ENCODE results near the gene ZDHHC3. TPM values are rescaled to one million over a fixed set of nuclear protein-coding genes. Genes with fewer than 3 reads are reported as not detected.
"Not testable (repeated sequence)": the region's sequence is repeated elsewhere in the genome, so short reads cannot be mapped to it uniquely, and the experiment has no call there.

ZDHHC3 gene
- total RNA-seq, 2 donors from 2014 or later: 20.5 to 50.5 TPM

- Mint-ChIP-seq H3K27me3 (no peaks in the 10 kb centered on the region), H3K27ac (no peak overlapping the region), H3K4me1 (peaks cover 29% of the 10 kb centered on the region), H3K36me3 (ENCODE audit: low read depth) (peaks cover 59% of the 10 kb centered on the region), H3K9me3 (no peaks in the 10 kb centered on the region), H3K4me3 (no peak overlapping the region)
- no peak for ATAC-seq (replicated peaks)
Observed at GRCh38 chr3:44988073-44988472, 12.1 kb upstream of the ZDHHC3 start.

DNA sequence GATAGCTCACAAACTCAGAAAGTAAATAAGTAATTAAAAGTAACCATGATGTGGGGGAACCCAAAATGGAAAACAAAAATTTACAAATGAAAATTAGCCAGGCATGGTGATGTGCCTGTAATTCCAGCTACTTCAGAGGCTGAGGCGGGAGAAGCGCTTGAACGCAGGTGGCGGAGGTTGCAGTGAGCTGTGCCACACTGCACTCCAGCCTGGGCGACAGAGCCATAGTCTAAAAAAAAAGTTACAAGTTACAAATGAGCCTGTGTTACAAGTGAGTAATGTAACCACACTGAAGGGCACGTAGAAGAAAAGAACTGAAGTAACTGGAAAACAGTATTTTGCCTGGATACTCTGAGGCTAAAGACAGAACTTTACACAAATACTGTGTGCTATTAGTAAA, 11.4 kb upstream of the ZDHHC3 start:
- peaks cover 52% of the 10 kb centered on the region for H3K36me3 Mint-ChIP-seq (ENCODE audit: low read depth)
- H3K4me3 Mint-ChIP-seq: no peak overlapping the region
- peaks cover 24% of the 10 kb centered on the region for H3K4me1 Mint-ChIP-seq
- no peak for ATAC-seq (replicated peaks)
- H3K27ac Mint-ChIP-seq: no peak overlapping the region
- H3K27me3 Mint-ChIP-seq: no peaks in the 10 kb centered on the region
- no peaks in the 10 kb centered on the region for H3K9me3 Mint-ChIP-seq

- not testable (repeated sequence) for H3K27me3 Mint-ChIP-seq; H3K9me3 Mint-ChIP-seq; ATAC-seq (replicated peaks); H3K27ac Mint-ChIP-seq; H3K4me3 Mint-ChIP-seq
- Mint-ChIP-seq H3K4me1 (peaks cover 24% of the 10 kb centered on the region), H3K36me3 (ENCODE audit: low read depth) (peaks cover 42% of the 10 kb centered on the region)
Observed at GRCh38 chr3:44986330-44986729, 10.4 kb upstream of the ZDHHC3 start.

- peaks cover 22% of the 10 kb centered on the region for H3K36me3 Mint-ChIP-seq (ENCODE audit: low read depth)
- H3K4me3 Mint-ChIP-seq: no peak overlapping the region
Observed at GRCh38 chr3:44984335-44984734, 8.4 kb upstream of the ZDHHC3 start.

GRCh38 chr3:44983484-44983941, 7.5 kb upstream of the ZDHHC3 start:
- Mint-ChIP-seq H3K27me3 (no peaks in the 10 kb centered on the region), H3K27ac (no peak overlapping the region), H3K9me3 (no peaks in the 10 kb centered on the region), H3K4me3 (no peak overlapping the region), H3K4me1 (peaks cover 22% of the 10 kb centered on the region), H3K36me3 (ENCODE audit: low read depth) (peaks cover 14% of the 10 kb centered on the region)
- ATAC-seq (replicated peaks): no peak

More at GRCh38 chr3:44984335-44984734, 8.4 kb upstream of the ZDHHC3 start:
- Mint-ChIP-seq H3K27ac (no peak overlapping the region), H3K9me3 (no peaks in the 10 kb centered on the region), H3K27me3 (no peaks in the 10 kb centered on the region), H3K4me1 (peaks cover 25% of the 10 kb centered on the region)
- ATAC-seq (replicated peaks): no peak

- no peak for ATAC-seq (replicated peaks)
- Mint-ChIP-seq H3K4me3 (no peak overlapping the region), H3K36me3 (ENCODE audit: low read depth) (peaks cover 15% of the 10 kb centered on the region), H3K9me3 (no peaks in the 10 kb centered on the region), H3K27me3 (no peaks in the 10 kb centered on the region), H3K4me1 (peaks cover 27% of the 10 kb centered on the region), H3K27ac (peak overlapping the region; percentile 13)
Observed at GRCh38 chr3:44982817-44983216, 6.8 kb upstream of the ZDHHC3 start.

DNA sequence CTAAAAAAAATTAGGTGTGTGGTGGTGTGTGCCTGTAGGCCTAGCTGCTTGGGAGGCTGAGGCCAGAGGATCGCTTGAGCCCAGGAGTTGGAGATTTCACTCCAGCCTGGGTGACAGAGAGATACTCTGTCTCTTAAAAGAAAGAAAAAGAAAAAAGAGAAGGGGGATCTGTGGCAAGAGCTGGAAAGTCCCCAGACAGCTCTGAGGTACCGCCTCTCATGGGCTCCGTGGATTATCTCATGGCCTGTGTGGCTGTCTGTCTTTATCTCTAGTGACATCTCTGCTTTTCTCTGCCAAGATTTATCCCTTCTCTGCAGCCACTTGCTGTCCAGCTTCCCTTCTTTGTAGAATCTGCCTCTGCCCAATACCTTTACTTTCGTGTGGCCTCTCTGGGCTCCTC, 5.8 kb upstream of the ZDHHC3 start:
- peak; percentile 69 for ATAC-seq (replicated peaks)
- no peaks in the 10 kb centered on the region for H3K9me3 Mint-ChIP-seq
- H3K4me1 Mint-ChIP-seq: peaks cover 36% of the 10 kb centered on the region
- peak overlapping the region; percentile 13 for H3K27ac Mint-ChIP-seq
- H3K4me3 Mint-ChIP-seq: peak overlapping the region; percentile 32
- peaks cover 24% of the 10 kb centered on the region for H3K36me3 Mint-ChIP-seq (ENCODE audit: low read depth)
- H3K27me3 Mint-ChIP-seq: no peaks in the 10 kb centered on the region

- peak; percentile 44 for ATAC-seq (replicated peaks)
- no peaks in the 10 kb centered on the region for H3K27me3 Mint-ChIP-seq
- peak overlapping the region; percentile 32 for H3K4me3 Mint-ChIP-seq
- H3K9me3 Mint-ChIP-seq: no peaks in the 10 kb centered on the region
- peaks cover 29% of the 10 kb centered on the region for H3K36me3 Mint-ChIP-seq (ENCODE audit: low read depth)
- peaks cover 36% of the 10 kb centered on the region for H3K4me1 Mint-ChIP-seq
- peak overlapping the region; percentile 13 for H3K27ac Mint-ChIP-seq
Observed at GRCh38 chr3:44981220-44981619, 5.2 kb upstream of the ZDHHC3 start.

- ATAC-seq (replicated peaks): no peak
- Mint-ChIP-seq H3K36me3 (ENCODE audit: low read depth) (peaks cover 18% of the 10 kb centered on the region), H3K4me3 (peak overlapping the region; percentile 96), H3K9me3 (no peaks in the 10 kb centered on the region), H3K27ac (no peak overlapping the region), H3K4me1 (peaks cover 34% of the 10 kb centered on the region), H3K27me3 (no peaks in the 10 kb centered on the region)
Observed at GRCh38 chr3:44974416-44974815, 1.6 kb downstream of the ZDHHC3 start.

DNA sequence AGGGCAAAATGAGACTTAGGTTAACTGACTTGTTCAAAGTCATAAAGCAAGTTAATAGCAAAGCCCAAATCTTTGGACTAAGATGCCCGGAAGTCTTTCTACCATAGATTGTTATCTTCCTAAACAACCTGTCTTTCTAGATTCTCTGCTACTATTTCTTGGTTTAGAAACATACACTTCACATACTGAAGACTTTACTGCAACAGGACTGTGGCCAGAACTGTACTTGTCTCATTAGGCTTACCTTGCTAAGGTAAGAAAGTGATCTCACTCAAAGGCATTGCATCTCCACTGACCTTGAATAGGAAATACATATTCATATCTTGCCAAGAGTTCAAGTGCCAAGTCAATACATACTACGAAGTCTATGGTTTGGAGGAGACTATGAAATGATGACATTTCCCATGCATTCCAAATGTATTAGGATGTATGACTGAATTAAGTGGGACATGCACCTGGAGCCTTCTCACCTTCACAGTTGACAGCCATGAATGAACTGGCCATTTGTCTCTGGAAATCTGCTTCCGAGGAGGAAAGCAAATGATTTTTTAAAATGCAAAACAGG, 5.0 kb downstream of the ZDHHC3 start:
- Mint-ChIP-seq H3K4me3 (no peak overlapping the region), H3K27ac (no peak overlapping the region), H3K27me3 (no peaks in the 10 kb centered on the region), H3K9me3 (no peaks in the 10 kb centered on the region), H3K36me3 (ENCODE audit: low read depth) (no peaks in the 10 kb centered on the region), H3K4me1 (peaks cover 20% of the 10 kb centered on the region)
- no peak for ATAC-seq (replicated peaks)

DNA sequence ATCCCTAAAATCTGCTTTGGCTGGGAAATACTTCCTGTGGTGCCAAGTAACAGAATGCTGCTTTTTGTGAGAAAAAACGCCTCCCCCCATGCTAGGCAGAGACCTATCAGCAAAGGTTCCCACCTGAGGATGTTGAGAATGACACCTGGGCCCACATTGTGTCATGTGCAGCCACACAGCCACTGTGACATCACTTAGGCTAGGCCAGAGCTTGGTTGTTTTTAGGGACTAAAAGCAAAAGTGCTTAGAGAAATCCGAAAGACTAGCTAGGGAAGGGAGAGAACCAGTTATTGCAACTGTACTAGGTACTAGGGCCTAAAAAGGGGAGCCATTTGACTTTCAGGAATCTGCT, 6.2 kb downstream of the ZDHHC3 start:
- no peak for ATAC-seq (replicated peaks)
- peaks cover 22% of the 10 kb centered on the region for H3K4me1 Mint-ChIP-seq
- no peak overlapping the region for H3K4me3 Mint-ChIP-seq
- H3K9me3 Mint-ChIP-seq: no peaks in the 10 kb centered on the region
- no peaks in the 10 kb centered on the region for H3K27me3 Mint-ChIP-seq
- no peak overlapping the region for H3K27ac Mint-ChIP-seq
- no peaks in the 10 kb centered on the region for H3K36me3 Mint-ChIP-seq (ENCODE audit: low read depth)

DNA sequence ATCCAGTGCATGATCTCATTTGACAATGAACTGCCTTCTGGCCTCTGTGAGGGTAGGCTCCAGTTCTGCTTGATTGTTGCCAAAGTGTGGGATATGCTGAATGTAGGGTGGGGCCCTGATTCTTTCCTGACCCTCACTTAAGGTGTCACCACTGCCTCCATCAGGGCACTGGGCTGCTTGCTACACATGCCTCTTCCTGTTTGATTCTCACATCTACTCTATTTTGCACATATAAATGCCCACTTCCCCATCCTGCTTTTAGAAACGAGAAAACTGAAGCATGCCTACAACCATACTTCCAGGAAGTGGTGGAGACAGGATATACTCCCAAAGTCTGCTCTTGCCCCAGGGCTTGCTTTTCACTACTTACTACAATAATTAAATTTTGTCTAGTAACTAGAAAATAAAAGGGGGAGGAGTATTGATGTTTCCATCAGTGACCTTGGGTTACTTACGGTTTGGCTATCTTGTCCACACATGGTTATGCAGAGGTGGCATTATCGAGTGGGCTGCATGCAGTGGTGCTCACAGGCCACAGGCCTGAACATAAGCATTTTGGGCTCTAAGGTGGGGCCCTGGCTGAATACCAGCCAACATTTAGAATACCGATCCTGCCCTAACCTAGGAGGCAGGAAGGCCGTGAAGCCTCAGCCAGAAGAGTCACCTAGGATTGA, 6.7 kb downstream of the ZDHHC3 start:
- ATAC-seq (replicated peaks): no peak
- H3K4me3 Mint-ChIP-seq: no peak overlapping the region
- H3K27ac Mint-ChIP-seq: peak overlapping the region; percentile 25
- no peaks in the 10 kb centered on the region for H3K27me3 Mint-ChIP-seq
- H3K9me3 Mint-ChIP-seq: no peaks in the 10 kb centered on the region
- peaks cover 22% of the 10 kb centered on the region for H3K4me1 Mint-ChIP-seq
- H3K36me3 Mint-ChIP-seq (ENCODE audit: low read depth): no peaks in the 10 kb centered on the region

GRCh38 chr3:44968447-44968858, 7.5 kb downstream of the ZDHHC3 start:
- Mint-ChIP-seq H3K4me1 (peaks cover 29% of the 10 kb centered on the region), H3K27me3 (no peaks in the 10 kb centered on the region), H3K27ac (peak overlapping the region; percentile 25), H3K9me3 (no peaks in the 10 kb centered on the region), H3K36me3 (ENCODE audit: low read depth) (no peaks in the 10 kb centered on the region), H3K4me3 (no peak overlapping the region)
- no peak for ATAC-seq (replicated peaks)

- ATAC-seq (replicated peaks): peak; percentile 43
Observed at GRCh38 chr3:44966795-44967278, 9.1 kb downstream of the ZDHHC3 start.

DNA sequence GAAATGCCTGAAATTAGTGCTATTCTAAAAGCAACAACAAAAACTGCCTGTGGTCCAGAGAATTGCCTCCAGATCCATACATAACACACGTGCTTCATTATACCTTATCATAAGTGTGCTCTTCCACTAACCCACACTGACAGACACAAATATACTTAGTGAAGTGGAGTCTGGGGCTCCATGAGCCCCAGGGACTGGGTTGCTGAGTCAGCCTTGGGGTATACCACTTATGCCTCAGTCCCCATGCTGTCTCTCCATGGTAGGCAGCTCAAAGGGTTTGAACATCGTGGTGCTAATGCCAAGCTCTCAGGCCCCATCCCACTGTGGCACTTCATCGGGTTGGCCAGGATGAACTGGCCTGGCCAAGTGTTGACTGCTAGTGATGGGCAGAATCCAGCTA, 10.8 kb downstream of the ZDHHC3 start:
- Mint-ChIP-seq H3K4me3 (no peak overlapping the region), H3K27me3 (no peaks in the 10 kb centered on the region), H3K27ac (no peak overlapping the region), H3K9me3 (no peaks in the 10 kb centered on the region), H3K36me3 (ENCODE audit: low read depth) (no peaks in the 10 kb centered on the region), H3K4me1 (peaks cover 35% of the 10 kb centered on the region)
- ATAC-seq (replicated peaks): no peak

More at GRCh38 chr3:44966795-44967278, 9.1 kb downstream of the ZDHHC3 start:
- no peak overlapping the region for H3K4me3 Mint-ChIP-seq
- peak overlapping the region; percentile 6 for H3K27ac Mint-ChIP-seq
- no peaks in the 10 kb centered on the region for H3K27me3 Mint-ChIP-seq
- H3K9me3 Mint-ChIP-seq: no peaks in the 10 kb centered on the region
- peaks cover 35% of the 10 kb centered on the region for H3K4me1 Mint-ChIP-seq
- H3K36me3 Mint-ChIP-seq (ENCODE audit: low read depth): no peaks in the 10 kb centered on the region

All from activated T-helper 17 cell treated with anti-CD3 and anti-CD28 coated beads, Interleukin-2, amount 50 U/mL, for 72 hours (primary cell).